ENCODE results near the gene SLC18A2.

GRCh38 chr10:117240621-117241529 lies at the start of gene SLC18A2:
- no peak for TF ChIP-seq CTCF (IDR thresholded peaks at IDR 0.05)
- TF ChIP-seq ZFX (IDR thresholded peaks at IDR 0.05; ENCODE audit: borderline replicate concordance) = no peak

Measured in 22Rv1 (cell line).